Measurements from ENCODE around the gene COL8A2.

COL8A2 gene

DNA sequence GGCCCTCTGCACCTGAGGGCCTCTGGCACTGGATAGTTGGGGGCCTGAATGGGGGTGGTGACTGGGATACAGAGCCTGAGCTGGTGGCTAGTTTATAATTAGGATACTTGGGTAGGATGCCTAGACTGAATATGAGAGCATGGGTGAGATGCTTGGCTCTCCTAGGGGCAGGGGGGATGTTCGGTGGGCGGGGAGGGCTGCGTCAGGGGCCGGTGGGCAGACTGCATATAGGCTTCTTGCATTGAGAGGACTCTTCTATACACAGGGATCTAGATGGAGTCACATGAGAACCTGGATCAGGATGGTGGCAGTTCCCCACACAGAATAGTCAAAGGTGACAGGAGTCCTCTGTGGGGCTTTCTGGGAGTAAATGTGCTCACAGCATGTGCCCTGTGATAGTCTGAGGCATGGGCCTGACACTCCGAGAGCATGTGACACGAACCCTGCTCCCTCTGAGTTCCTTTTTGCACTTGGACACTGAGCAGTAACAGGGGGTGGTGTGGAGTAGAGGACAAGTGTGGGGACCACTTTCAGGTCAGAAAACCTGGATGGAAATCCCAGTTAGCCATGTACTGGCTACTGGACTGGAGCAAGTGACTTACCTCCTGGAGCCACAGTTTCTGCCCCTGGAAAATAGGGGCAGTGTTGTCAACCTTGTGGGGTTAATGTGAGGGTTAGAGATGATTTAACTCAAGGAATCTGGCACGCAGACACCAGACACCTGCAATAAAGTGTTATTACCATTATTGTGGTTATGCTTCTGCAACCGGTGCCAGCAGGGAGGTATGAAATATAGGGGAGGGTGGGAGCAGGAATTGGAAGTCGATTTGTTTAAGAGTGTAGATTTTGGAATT, 33.2 kb upstream of the COL8A2 start:
- Histone ChIP-seq H3K9me3 (ENCODE audit: control insufficient read depth, insufficient read depth, low read depth, low read length) (no peaks in the 10 kb centered on the region), H3K36me3 (ENCODE audit: control insufficient read depth in 2 of 2, insufficient read depth in 1 of 2, low read length in 2 of 2) (peaks cover 0 to 47% of the 10 kb centered on the region in 2 experiments; a peak in 1 of 3 replicates), H3K27ac (ENCODE audit: extremely low read depth, low read depth, low read length) (peak overlapping the region; percentile 38; the same call in 1 of the 2 replicates), H3K4me1 (ENCODE audit: control insufficient read depth, insufficient read depth, low read length) (peaks cover 5% of the 10 kb centered on the region), H3K4me3 (ENCODE audit: low read depth, low read length) (peak overlapping the region; percentile 86)
- TF ChIP-seq GLI2 (tag by site-specific recombination; IDR thresholded peaks at IDR 0.05; ENCODE audit: borderline replicate concordance, low read depth) (no peak), ZXDB (tag by site-specific recombination; IDR thresholded peaks at IDR 0.05) (0 out of 2 replicates have a peak, but pooled peaks have one; percentile 39), PRDM10 (tag by site-specific recombination; IDR thresholded peaks at IDR 0.05) (peak; percentile 32; the same call in 1 of the 2 replicates), ZNF266 (tag by site-specific recombination; IDR thresholded peaks at IDR 0.05; ENCODE audit: low read depth) (no peak), ZNF501 (tag by site-specific recombination; IDR thresholded peaks at IDR 0.05) (no peak), ZNF140 (tag by site-specific recombination; IDR thresholded peaks at IDR 0.05) (no peak), GLIS1 (tag by site-specific recombination; IDR thresholded peaks at IDR 0.05) (0 out of 2 replicates have a peak, but pooled peaks have one; percentile 23), ZIC2 (tag by site-specific recombination; IDR thresholded peaks at IDR 0.05) (peak; percentile 29; the same call in 1 of the 2 replicates), ZNF791 (tag by site-specific recombination; IDR thresholded peaks at IDR 0.05) (no peak), ZNF837 (tag by site-specific recombination; IDR thresholded peaks at IDR 0.05) (no peak), ZNF221 (tag by site-specific recombination; IDR thresholded peaks at IDR 0.05; ENCODE audit: borderline replicate concordance) (no peak), ZNF610 (tag by site-specific recombination; IDR thresholded peaks at IDR 0.05; ENCODE audit: borderline replicate concordance) (no peak), SP7 (tag by site-specific recombination; IDR thresholded peaks at IDR 0.05) (peak; percentile 61; the same call in 1 of the 2 replicates), ZNF202 (tag by site-specific recombination; IDR thresholded peaks at IDR 0.05; ENCODE audit: borderline replicate concordance) (no peak), MYNN (tag by site-specific recombination; IDR thresholded peaks at IDR 0.05; ENCODE audit: borderline replicate concordance) (no peak), ZBTB8A (tag by site-specific recombination; IDR thresholded peaks at IDR 0.05) (no peak), ZNF530 (tag by site-specific recombination; IDR thresholded peaks at IDR 0.05; ENCODE audit: low read depth) (no peak), KLF9 (tag by site-specific recombination; IDR thresholded peaks at IDR 0.05; ENCODE audit: low read depth) (no peak), OSR2 (tag by site-specific recombination; IDR thresholded peaks at IDR 0.05) (peak; percentile 77), ZSCAN16 (tag by site-specific recombination; IDR thresholded peaks at IDR 0.05) (no peak), ZNF600 (tag by site-specific recombination; IDR thresholded peaks at IDR 0.05) (peak; percentile 54), ZNF544 (tag by site-specific recombination; IDR thresholded peaks at IDR 0.05) (no peak), ZBTB17 (tag by site-specific recombination; IDR thresholded peaks at IDR 0.05) (0 out of 2 replicates have a peak, but pooled peaks have one; percentile 18), ZEB2 (tag by site-specific recombination; IDR thresholded peaks at IDR 0.05) (no peak), ZNF184 (tag by site-specific recombination; IDR thresholded peaks at IDR 0.05) (no peak), ZNF114 (tag by site-specific recombination; IDR thresholded peaks at IDR 0.05) (no peak)
- TF ChIP-seq, protein P1, sequence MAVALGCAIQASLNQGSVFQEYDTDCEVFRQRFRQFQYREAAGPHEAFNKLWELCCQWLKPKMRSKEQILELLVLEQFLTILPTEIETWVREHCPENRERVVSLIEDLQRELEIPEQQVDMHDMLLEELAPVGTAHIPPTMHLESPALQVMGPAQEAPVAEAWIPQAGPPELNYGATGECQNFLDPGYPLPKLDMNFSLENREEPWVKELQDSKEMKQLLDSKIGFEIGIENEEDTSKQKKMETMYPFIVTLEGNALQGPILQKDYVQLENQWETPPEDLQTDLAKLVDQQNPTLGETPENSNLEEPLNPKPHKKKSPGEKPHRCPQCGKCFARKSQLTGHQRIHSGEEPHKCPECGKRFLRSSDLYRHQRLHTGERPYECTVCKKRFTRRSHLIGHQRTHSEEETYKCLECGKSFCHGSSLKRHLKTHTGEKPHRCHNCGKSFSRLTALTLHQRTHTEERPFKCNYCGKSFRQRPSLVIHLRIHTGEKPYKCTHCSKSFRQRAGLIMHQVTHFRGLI (tag by site-specific recombination; IDR thresholded peaks at IDR 0.05): no peak
- CTCF ChIA-PET: interaction anchor here (1.0 to 5.8 kb wide), 3 partner anchors 14 to 128 kb away, joined by 3 to 48 read pairs (median 8); no protein-coding TSS in a partner anchor
- POLR2A ChIA-PET: no interaction called here
